ENCODE data around the gene LRRC23. TPM values are rescaled to one million over a fixed set of nuclear protein-coding genes. Genes with fewer than 3 reads are reported as not detected.

The LRRC23 gene
- polyA plus RNA-seq, 4 donors, result 3.6 to 8.2 (median 4.7) TPM

GRCh38 chr12:6923003-6923732 lies 18.5 kb downstream of the LRRC23 start:
- FAIRE-seq, result no peak
- Histone ChIP-seq H3K4me3 (ENCODE audit: low read depth in 1 of 3, low read length in 3 of 3) (no peak overlapping the region), H3K36me3 (ENCODE audit: control insufficient read depth in 3 of 3, insufficient read depth in 2 of 3, low read depth in 1 of 3, low read length in 3 of 3) (peaks cover 0 to 3% (median 0%) of the 10 kb centered on the region in 3 donors), H3K4me1 (ENCODE audit: control insufficient read depth in 3 of 3, insufficient read depth in 2 of 3, low read depth in 1 of 3, low read length in 2 of 3) (peaks cover 3 to 24% (median 7%) of the 10 kb centered on the region in 3 donors), H3K9me3 (ENCODE audit: control insufficient read depth in 2 of 2, insufficient read depth in 1 of 2, low read depth in 1 of 2, low read length in 1 of 2) (no peaks in the 10 kb centered on the region), H3K27ac (ENCODE audit: low read depth in 1 of 3, low read length in 2 of 3) (no peak overlapping the region), H3K27me3 (ENCODE audit: control insufficient read depth in 3 of 3, insufficient read depth in 3 of 3, low read length in 3 of 3) (no peaks in the 10 kb centered on the region)
- WGBS, 3 donors, result 75 to 78% (median 77%) methylated on average over 10 of the region's 10 CpGs
- DNase-seq, result no peak

- H3K4me3 ChIP-seq (ENCODE audit: low read depth in 1 of 3, low read length in 3 of 3), result no peak overlapping the region
- no peak for DNase-seq
- 51 to 63% (median 58%) methylated on average over 6 of the region's 6 CpGs for WGBS, 3 donors
These were observed 19.2 kb downstream of the LRRC23 start for GRCh38 chr12:6923851-6924250.

GRCh38 chr12:6925239-6925539 lies 20.6 kb downstream of the LRRC23 start:
- no peaks in the 10 kb centered on the region for H3K9me3 ChIP-seq (ENCODE audit: control insufficient read depth in 2 of 2, insufficient read depth in 1 of 2, low read depth in 1 of 2, low read length in 1 of 2)
- FAIRE-seq (no peak), DNase-seq (no peak)
- H3K27ac ChIP-seq (ENCODE audit: low read depth in 1 of 3, low read length in 2 of 3), result peak overlapping the region; percentile 27 to 92 (median 83)
- no peak overlapping the region for H3K4me3 ChIP-seq (ENCODE audit: low read depth in 1 of 3, low read length in 3 of 3)
- H3K27me3 ChIP-seq (ENCODE audit: control insufficient read depth in 3 of 3, insufficient read depth in 3 of 3, low read length in 3 of 3), result no peaks in the 10 kb centered on the region
- H3K36me3 ChIP-seq (ENCODE audit: control insufficient read depth in 3 of 3, insufficient read depth in 2 of 3, low read depth in 1 of 3, low read length in 3 of 3), result peaks cover 0 to 8% (median 0%) of the 10 kb centered on the region in 3 donors
- WGBS, 3 donors, result 15 to 36% (median 30%) methylated on average over 1 of the region's 1 CpG
- H3K4me1 ChIP-seq (ENCODE audit: control insufficient read depth in 3 of 3, insufficient read depth in 2 of 3, low read depth in 1 of 3, low read length in 2 of 3), result peaks cover 7 to 36% (median 14%) of the 10 kb centered on the region in 3 donors

More at GRCh38 chr12:6923851-6924250, 19.2 kb downstream of the LRRC23 start:
- no peak overlapping the region for H3K27ac ChIP-seq (ENCODE audit: low read depth in 1 of 3, low read length in 2 of 3)
- H3K27me3 ChIP-seq (ENCODE audit: control insufficient read depth in 3 of 3, insufficient read depth in 3 of 3, low read length in 3 of 3), result no peaks in the 10 kb centered on the region
- H3K9me3 ChIP-seq (ENCODE audit: control insufficient read depth in 2 of 2, insufficient read depth in 1 of 2, low read depth in 1 of 2, low read length in 1 of 2), result no peaks in the 10 kb centered on the region
- FAIRE-seq, result no peak
- H3K4me1 ChIP-seq (ENCODE audit: control insufficient read depth in 3 of 3, insufficient read depth in 2 of 3, low read depth in 1 of 3, low read length in 2 of 3), result peaks cover 3 to 24% (median 8%) of the 10 kb centered on the region in 3 donors
- peaks cover 0 to 3% (median 0%) of the 10 kb centered on the region in 3 donors for H3K36me3 ChIP-seq (ENCODE audit: control insufficient read depth in 3 of 3, insufficient read depth in 2 of 3, low read depth in 1 of 3, low read length in 3 of 3)

- H3K4me3 ChIP-seq (ENCODE audit: low read depth in 1 of 3, low read length in 3 of 3), result peak overlapping the region in 1 of 3 donors; percentile 66
- peak; percentile 56 to 89 for DNase-seq
- 19 to 26% (median 20%) methylated on average over 8 of the region's 8 CpGs for WGBS, 3 donors
- H3K36me3 ChIP-seq (ENCODE audit: control insufficient read depth in 3 of 3, insufficient read depth in 2 of 3, low read depth in 1 of 3, low read length in 3 of 3), result peaks cover 0 to 9% (median 0%) of the 10 kb centered on the region in 3 donors
- peak overlapping the region; percentile 79 to 92 (median 83) for H3K27ac ChIP-seq (ENCODE audit: low read depth in 1 of 3, low read length in 2 of 3)
- H3K27me3 ChIP-seq (ENCODE audit: control insufficient read depth in 3 of 3, insufficient read depth in 3 of 3, low read length in 3 of 3), result no peaks in the 10 kb centered on the region
- H3K9me3 ChIP-seq (ENCODE audit: control insufficient read depth in 2 of 2, insufficient read depth in 1 of 2, low read depth in 1 of 2, low read length in 1 of 2), result no peaks in the 10 kb centered on the region
- peaks cover 7 to 37% (median 14%) of the 10 kb centered on the region in 3 donors for H3K4me1 ChIP-seq (ENCODE audit: control insufficient read depth in 3 of 3, insufficient read depth in 2 of 3, low read depth in 1 of 3, low read length in 2 of 3)
- no peak for FAIRE-seq
These were observed 21.1 kb downstream of the LRRC23 start for GRCh38 chr12:6925540-6926279.

GRCh38 chr12:6927379-6928021 lies 22.9 kb downstream of the LRRC23 start, which contains the start of gene ATN1:
TSS of gene ATN1 (plus strand) at chr12:6927959. CDS start at chr12:6934002, 6,043 bp downstream.
- no peak for FAIRE-seq

GRCh38 chr12:6928022-6928702 lies 23.5 kb downstream of the LRRC23 start:
- WGBS, 3 donors, result 1 to 2% (median 1%) methylated on average over 28 to 78 of the region's 79 CpGs
- peak overlapping the region; percentile 55 to 86 (median 84) for H3K27ac ChIP-seq (ENCODE audit: low read depth in 1 of 3, low read length in 2 of 3)
- H3K9me3 ChIP-seq (ENCODE audit: control insufficient read depth in 2 of 2, insufficient read depth in 1 of 2, low read depth in 1 of 2, low read length in 1 of 2), result no peaks in the 10 kb centered on the region
- H3K36me3 ChIP-seq (ENCODE audit: control insufficient read depth in 3 of 3, insufficient read depth in 2 of 3, low read depth in 1 of 3, low read length in 3 of 3), result peaks cover 0 to 7% (median 0%) of the 10 kb centered on the region in 3 donors
- H3K4me1 ChIP-seq (ENCODE audit: control insufficient read depth in 3 of 3, insufficient read depth in 2 of 3, low read depth in 1 of 3, low read length in 2 of 3), result peaks cover 7 to 42% (median 14%) of the 10 kb centered on the region in 3 donors
- no peaks in the 10 kb centered on the region for H3K27me3 ChIP-seq (ENCODE audit: control insufficient read depth in 3 of 3, insufficient read depth in 3 of 3, low read length in 3 of 3)
- FAIRE-seq (no peak), DNase-seq (peak in 1 of 2 donors; percentile 54)
- H3K4me3 ChIP-seq (ENCODE audit: low read depth in 1 of 3, low read length in 3 of 3), result peak overlapping the region; percentile 70 to 82 (median 76)

More at GRCh38 chr12:6927379-6928021, 22.9 kb downstream of the LRRC23 start, which contains the start of gene ATN1:
- H3K27me3 ChIP-seq (ENCODE audit: control insufficient read depth in 3 of 3, insufficient read depth in 3 of 3, low read length in 3 of 3), result no peaks in the 10 kb centered on the region
- peak; percentile 66 to 86 for DNase-seq
- peaks cover 0 to 6% (median 0%) of the 10 kb centered on the region in 3 donors for H3K36me3 ChIP-seq (ENCODE audit: control insufficient read depth in 3 of 3, insufficient read depth in 2 of 3, low read depth in 1 of 3, low read length in 3 of 3)
- no peaks in the 10 kb centered on the region for H3K9me3 ChIP-seq (ENCODE audit: control insufficient read depth in 2 of 2, insufficient read depth in 1 of 2, low read depth in 1 of 2, low read length in 1 of 2)
- 0 to 1% (median 1%) methylated on average over 32 to 66 of the region's 66 CpGs for WGBS, 3 donors
- H3K4me3 ChIP-seq (ENCODE audit: low read depth in 1 of 3, low read length in 3 of 3), result peak within 1 kb of the TSS; percentile 70 to 82 (median 76)
- H3K4me1 ChIP-seq (ENCODE audit: control insufficient read depth in 3 of 3, insufficient read depth in 2 of 3, low read depth in 1 of 3, low read length in 2 of 3), result peaks cover 7 to 42% (median 14%) of the 10 kb centered on the region in 3 donors
- peak within 1 kb of the TSS; percentile 83 to 92 (median 86) for H3K27ac ChIP-seq (ENCODE audit: low read depth in 1 of 3, low read length in 2 of 3)

- 6 to 21% (median 15%) methylated on average over 19 of the region's 19 CpGs for WGBS, 3 donors
- no peak for FAIRE-seq
- no peaks in the 10 kb centered on the region for H3K9me3 ChIP-seq (ENCODE audit: control insufficient read depth in 2 of 2, insufficient read depth in 1 of 2, low read depth in 1 of 2, low read length in 1 of 2)
- no peak for DNase-seq
- peak overlapping the region; percentile 55 to 86 (median 84) for H3K27ac ChIP-seq (ENCODE audit: low read depth in 1 of 3, low read length in 2 of 3)
- peaks cover 0 to 13% (median 0%) of the 10 kb centered on the region in 3 donors for H3K36me3 ChIP-seq (ENCODE audit: control insufficient read depth in 3 of 3, insufficient read depth in 2 of 3, low read depth in 1 of 3, low read length in 3 of 3)
- H3K4me1 ChIP-seq (ENCODE audit: control insufficient read depth in 3 of 3, insufficient read depth in 2 of 3, low read depth in 1 of 3, low read length in 2 of 3), result peaks cover 7 to 42% (median 14%) of the 10 kb centered on the region in 3 donors
- peak overlapping the region; percentile 70 to 82 (median 76) for H3K4me3 ChIP-seq (ENCODE audit: low read depth in 1 of 3, low read length in 3 of 3)
- H3K27me3 ChIP-seq (ENCODE audit: control insufficient read depth in 3 of 3, insufficient read depth in 3 of 3, low read length in 3 of 3), result no peaks in the 10 kb centered on the region
These were observed 24.2 kb downstream of the LRRC23 start for GRCh38 chr12:6928703-6929407.
